H7 (cell line): Measurements from ENCODE around the gene ASS1. TPM values are rescaled to one million over a fixed set of nuclear protein-coding genes. Genes with fewer than 3 reads are reported as not detected.

Experiments used
- DNase-seq: peaks from one replicate; pipeline ENCODE4 v3.0.0; 2012
- H3K27me3 ChIP-seq: 2 replicates; pipeline ENCODE4 v1.6.0; 2011; ENCODE audit warnings: mild to moderate bottlenecking, low read length; ENCODE audit not compliant: control insufficient read depth, insufficient read depth
- H3K36me3 ChIP-seq: replicated peaks from 2 replicates; pipeline ENCODE4 v1.5.1; 2011; ENCODE audit warnings: low read length; ENCODE audit not compliant: control insufficient read depth, insufficient read depth
- H3K4me3 ChIP-seq: 2 replicates; pipeline ENCODE4 v1.5.1; 2011; ENCODE audit warnings: low read depth, mild to moderate bottlenecking, control low read depth, low read length, moderate library complexity; ENCODE audit not compliant: insufficient read depth
- total RNA-seq: library from RNA; depleted of rRNA; stranded (reverse); fragments of >200 nt; shearing (Covaris generic); gene quantifications from 2 replicates; pipeline ENCODE4 v1.2.3, GENCODE V29; 2014

The ASS1 gene
- total RNA-seq, 1 experiment from 2014 or later = 77.0 TPM

DNA sequence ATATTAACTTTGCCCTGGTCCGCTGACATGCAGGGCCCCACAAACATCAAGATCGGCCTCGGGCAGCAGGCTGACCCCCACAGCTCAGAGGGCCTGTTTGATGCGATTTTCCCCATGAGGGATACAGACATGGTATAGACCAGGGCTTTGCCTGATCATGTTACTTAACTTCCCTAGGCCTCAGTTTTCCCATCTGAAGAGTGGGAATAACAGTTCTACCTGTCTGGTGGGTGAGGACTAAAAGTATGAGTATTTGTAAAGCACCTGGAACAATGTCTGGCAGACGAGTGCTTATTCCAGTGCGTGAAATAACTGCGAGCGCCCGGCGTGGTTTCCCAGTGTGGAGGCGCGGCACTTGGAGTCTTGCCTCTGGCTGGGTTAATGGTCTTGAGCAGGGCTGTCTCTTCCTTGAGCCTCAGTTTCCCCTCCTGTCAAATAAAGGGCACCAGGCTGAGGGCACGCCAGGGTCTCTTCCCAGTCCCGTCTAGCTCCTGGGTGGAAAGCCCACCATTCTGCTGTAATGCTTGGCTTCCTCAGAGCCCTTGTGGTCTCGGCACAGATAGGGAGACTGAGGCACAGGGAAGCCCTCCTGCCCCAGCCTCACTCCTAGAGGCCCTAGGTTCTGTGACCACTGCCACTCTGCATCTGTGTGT lies 47.2 kb downstream of the ASS1 start:
- DNase-seq = no peak
- no peak overlapping the region for H3K4me3 ChIP-seq
- no peaks in the 10 kb centered on the region for H3K27me3 ChIP-seq
- no peaks in the 10 kb centered on the region; the same call in none of the 2 replicates for H3K36me3 ChIP-seq

DNA sequence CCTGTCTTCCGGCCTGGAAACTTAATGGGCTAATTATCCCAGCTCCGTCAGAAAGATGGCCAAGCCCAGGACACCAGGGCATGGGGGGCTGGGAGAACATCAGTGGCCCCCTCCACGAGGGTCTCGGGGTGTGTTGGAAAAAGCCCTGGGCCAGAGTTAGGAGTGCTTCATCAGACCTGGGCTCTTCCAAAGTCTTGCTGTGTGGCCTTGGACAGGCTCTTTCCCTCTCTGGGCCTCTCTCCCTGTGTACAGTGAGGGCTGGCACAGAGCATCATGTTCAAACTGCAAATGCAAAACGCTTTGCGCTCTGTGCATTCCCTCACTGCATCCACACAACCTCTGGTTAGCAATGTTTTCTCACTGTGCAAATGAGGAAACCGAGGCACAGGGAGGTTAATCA lies 48.3 kb downstream of the ASS1 start:
- Histone ChIP-seq H3K4me3 (no peak overlapping the region), H3K36me3 (no peaks in the 10 kb centered on the region; the same call in none of the 2 replicates), H3K27me3 (no peaks in the 10 kb centered on the region)
- no peak for DNase-seq

DNA sequence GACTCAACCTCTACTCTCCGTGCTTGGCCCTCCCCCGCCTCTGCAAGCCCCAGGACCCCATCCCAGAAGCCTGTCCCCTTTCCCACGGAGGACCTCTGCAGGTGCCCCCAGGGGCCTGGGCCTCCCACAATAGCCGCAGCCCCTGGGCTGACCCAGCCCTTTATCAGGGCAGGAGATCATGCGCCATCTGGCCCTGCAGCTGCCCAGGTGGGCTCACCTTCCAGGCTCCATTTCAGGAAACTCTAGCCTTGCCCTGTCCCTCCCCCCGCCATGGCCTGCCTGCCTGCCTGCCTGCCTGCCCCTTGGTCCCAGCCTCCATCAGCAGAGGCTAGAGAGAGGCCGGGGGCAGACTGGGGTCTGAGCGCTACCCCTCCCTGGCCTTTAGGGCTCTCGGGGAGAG lies 48.7 kb downstream of the ASS1 start:
- DNase-seq = no peak
- H3K4me3 ChIP-seq = no peak overlapping the region
- no peaks in the 10 kb centered on the region for H3K27me3 ChIP-seq
- H3K36me3 ChIP-seq = no peaks in the 10 kb centered on the region; the same call in none of the 2 replicates

DNA sequence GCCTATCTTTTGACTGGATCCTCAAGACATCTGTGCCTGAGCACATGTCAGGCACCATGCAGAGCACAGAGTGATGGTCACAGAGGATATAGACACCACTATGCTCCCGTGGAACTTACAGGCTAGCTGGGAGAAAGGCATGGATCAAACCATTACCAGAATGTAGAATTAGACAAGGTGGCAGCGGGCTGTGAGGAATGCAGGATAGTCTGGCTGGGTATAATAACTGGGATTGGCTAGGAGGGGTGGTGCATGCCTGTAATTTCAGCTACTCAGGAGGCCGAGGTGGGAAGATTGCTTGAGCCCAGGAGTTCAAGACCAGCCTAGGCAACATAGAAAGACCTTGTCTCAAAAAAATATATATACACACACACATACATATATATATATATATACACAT lies 50.3 kb downstream of the ASS1 start:
- Histone ChIP-seq H3K4me3 (no peak overlapping the region), H3K36me3 (peaks cover 2% of the 10 kb centered on the region), H3K27me3 (no peaks in the 10 kb centered on the region)
- no peak for DNase-seq

DNA sequence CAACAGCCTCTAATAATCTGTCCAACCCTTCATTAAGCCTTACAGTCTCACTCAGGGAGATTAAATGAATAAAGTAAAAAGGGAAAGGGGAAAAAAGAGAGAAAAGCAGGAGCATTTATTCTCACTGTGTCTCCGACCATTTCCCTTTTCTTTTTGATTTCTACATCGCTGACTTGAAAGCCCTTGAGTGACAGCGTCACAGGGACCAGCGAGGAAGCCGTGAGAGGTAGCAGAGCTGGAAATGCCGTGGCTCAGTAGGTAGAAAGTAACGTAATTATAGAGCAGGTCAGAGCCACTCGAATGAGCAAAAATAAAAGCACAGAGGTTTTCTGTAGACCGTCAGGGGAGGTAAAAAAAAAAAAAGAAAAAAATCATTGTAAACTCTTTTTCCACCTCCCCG lies 52.4 kb downstream of the ASS1 start:
- Histone ChIP-seq H3K27me3 (no peaks in the 10 kb centered on the region), H3K36me3 (peaks cover 2% of the 10 kb centered on the region)

DNA sequence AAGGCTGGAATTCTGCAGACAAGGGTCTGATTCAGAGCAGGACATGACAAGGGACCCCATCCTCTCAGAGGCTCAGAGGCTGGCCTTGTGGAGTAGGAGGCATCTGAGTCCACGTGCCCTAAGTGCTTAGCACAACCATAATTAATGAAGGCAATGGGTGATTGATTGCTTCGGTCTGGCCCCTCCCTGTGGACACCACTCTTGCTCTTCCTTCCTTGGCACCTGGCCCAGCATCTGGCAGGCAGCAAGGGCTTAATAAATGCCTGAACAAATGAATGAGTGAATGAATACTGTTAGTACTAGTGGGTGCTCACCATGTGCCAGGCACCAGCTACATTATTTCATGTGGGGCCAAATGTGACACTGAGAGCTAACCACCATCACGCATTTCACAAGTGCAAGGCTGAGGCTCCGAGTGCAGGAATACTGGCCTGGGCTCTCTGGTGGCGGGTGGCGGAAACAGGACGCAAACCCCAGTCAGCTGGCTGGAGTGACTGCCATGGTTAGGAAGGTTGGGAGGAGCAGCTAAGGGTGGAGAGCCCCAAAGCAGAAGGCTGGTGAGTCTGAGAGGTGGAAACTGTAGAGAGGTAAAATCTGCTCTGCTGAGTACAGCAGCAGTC lies 53.6 kb downstream of the ASS1 start:
- Histone ChIP-seq H3K36me3 (peaks cover 2% of the 10 kb centered on the region), H3K4me3 (no peak overlapping the region), H3K27me3 (no peaks in the 10 kb centered on the region)
- no peak for DNase-seq

More for the DNA sequence above, 52.4 kb downstream of the ASS1 start:
- no peak overlapping the region for H3K4me3 ChIP-seq
- no peak for DNase-seq

DNA sequence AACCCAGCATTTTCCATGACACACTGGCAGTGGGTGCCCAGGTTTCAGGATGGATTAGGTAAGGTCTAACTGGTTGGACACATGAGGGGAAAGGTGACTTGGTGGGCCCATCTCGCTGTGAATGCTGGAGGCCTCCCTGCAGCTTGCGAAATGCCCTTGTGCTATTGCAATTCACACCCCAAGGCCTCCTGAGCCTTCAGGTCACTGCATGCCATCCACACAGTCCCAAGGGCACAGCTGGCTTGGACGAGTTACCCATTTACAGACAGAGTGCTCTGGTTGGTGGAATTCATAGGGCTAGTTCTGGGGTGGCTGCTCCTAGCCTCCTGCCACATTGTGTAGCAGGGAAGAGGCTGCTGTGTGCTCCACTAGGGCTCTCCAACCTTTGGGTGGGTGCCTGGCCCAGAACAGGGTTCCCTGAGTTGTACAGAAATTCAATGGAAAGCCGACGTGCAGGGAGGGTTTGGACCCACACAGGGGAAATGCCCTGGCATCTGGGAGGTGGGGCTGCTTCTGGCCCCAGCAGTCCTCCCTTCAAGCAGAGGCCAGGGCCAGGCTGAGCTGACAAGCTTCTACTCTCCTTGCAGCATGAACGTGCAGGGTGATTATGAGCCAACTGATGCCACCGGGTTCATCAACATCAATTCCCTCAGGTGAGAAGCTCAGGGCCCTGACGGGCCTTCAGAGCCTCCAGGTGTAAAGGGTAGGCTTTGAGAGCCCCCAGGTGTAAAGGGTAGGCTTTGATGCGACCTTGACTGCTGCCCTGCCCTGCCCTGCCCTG lies 54.3 kb downstream of the ASS1 start:
- no peak overlapping the region for H3K4me3 ChIP-seq
- no peak for DNase-seq
- no peaks in the 10 kb centered on the region for H3K27me3 ChIP-seq
- peaks cover 2% of the 10 kb centered on the region for H3K36me3 ChIP-seq

DNA sequence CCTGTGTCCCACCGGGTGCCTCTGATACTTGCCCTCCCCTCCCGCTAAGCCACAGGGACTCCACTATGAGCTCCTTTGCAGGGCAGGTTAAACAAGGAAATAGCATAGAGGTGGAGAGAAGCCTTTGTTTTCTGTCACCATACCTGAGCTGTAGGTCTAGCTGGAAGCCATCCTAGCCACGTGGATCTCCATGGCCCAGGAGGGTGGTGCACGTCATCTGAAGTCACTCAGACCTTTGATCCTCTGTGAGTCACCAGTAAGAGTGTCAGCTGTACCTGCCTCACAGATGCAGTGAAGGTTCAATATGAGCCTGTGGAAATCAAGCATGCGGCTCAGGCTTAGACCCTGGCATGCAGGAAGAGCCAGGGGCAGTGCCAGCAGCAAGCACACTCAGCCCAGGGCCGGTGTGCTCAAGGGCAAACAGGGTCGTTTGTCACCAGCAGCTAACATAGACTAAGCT lies 55.1 kb downstream of the ASS1 start:
- Histone ChIP-seq H3K4me3 (no peak overlapping the region), H3K27me3 (no peaks in the 10 kb centered on the region), H3K36me3 (peaks cover 2% of the 10 kb centered on the region)
- no peak for DNase-seq

DNA sequence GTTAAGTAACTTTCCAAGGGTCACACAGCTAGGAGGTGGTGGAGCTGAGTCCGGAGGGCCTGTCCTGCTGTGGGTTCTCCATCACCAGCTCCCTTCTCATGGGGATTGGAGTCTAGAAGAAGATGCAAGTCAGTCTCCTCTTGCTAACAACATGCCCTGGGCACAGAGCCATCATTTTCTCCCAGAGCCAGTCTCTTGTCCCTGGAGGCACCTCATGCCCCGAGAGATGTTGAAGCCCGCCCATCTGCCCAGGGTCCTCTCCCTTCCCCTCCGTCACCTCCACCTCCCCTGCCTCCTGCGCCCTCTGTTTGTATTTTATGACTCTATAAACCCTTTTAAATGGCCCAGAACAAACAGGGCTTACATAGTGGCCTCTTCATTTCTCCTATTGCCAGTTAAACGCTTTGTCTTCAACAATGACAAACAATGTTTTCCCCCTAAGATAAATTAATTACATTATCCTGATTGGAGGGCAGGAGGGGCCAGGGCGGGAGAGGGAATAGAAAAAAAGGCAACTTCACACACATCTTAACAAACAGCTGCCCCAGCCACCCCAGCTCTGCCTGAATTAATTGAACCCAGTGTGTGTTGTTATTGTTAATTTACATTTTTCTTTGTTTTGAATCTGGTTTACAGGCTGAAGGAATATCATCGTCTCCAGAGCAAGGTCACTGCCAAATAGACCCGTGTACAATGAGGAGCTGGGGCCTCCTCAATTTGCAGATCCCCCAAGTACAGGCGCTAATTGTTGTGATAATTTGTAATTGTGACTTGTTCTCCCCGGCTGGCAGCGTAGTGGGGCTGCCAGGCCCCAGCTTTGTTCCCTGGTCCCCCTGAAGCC lies 55.8 kb downstream of the ASS1 start:
- Histone ChIP-seq H3K27me3 (no peaks in the 10 kb centered on the region), H3K36me3 (peaks cover 2% of the 10 kb centered on the region), H3K4me3 (no peak overlapping the region)
- no peak for DNase-seq

DNA sequence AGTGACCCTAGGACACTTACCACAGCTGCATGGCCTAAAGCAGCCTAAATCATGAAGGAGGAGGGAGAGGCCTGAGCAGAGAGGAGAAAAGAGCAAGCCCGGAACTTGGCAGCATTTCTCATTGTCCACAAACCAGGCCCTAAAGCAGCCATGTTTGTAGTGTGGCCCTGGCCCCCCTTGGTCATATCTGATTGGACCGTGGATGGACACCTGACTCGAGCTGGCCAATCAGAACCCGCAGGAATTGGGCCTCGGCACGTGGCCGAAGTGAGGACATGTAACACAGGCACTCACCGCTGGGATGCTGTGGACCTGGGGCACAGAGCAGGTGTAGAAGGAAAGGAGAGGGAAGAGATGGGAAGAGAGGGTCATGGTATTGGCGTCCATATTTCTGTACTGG lies 56.9 kb downstream of the ASS1 start:
- H3K4me3 ChIP-seq = no peak overlapping the region
- H3K27me3 ChIP-seq = no peaks in the 10 kb centered on the region
- no peak for DNase-seq
- peaks cover 2% of the 10 kb centered on the region; the same call in 1 of the 2 replicates for H3K36me3 ChIP-seq

DNA sequence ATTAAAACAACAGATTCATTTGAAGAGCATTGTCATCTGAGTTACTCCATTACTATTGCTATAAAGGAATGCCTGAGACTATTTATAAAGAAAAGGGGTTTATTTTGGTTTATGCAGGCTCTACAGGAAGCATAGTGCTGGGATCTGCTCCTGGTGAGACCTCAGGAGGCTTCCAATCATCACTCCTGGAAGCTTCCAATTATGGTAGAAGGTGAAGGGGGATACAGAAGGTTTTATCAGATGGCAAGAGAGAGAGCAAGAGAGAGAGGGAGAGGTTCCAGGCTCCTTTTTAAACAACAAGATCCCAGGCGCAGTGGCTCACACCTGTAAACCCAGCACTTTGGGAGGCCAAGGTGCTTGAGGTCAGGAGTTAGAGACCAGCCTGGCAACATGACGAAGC lies 63.5 kb downstream of the ASS1 start:
- Histone ChIP-seq H3K36me3 (no peaks in the 10 kb centered on the region), H3K4me3 (no peak overlapping the region)
- no peak for DNase-seq

DNA sequence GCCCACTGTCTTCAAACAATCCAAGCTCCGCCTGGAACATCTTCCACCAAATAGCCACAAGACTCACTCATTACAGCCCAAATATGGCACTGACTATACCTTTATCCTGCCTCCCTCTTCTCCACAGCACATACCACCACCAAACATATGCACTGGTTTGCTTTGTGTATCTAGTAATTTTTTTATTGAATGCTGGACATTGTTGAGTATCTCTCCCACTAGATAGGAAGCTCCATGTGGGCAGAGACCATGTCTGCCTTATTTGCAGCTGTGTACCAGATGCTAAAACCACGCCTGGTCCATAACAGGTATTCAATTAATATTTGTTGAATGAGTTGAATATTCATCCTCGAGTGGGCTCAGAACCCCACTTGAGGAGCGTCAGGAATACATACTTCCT lies 67.4 kb downstream of the ASS1 start:
- Histone ChIP-seq H3K36me3 (no peaks in the 10 kb centered on the region), H3K4me3 (no peak overlapping the region), H3K27me3 (no peaks in the 10 kb centered on the region)
- DNase-seq = no peak

More for the DNA sequence above, 63.5 kb downstream of the ASS1 start:
- no peaks in the 10 kb centered on the region for H3K27me3 ChIP-seq

DNA sequence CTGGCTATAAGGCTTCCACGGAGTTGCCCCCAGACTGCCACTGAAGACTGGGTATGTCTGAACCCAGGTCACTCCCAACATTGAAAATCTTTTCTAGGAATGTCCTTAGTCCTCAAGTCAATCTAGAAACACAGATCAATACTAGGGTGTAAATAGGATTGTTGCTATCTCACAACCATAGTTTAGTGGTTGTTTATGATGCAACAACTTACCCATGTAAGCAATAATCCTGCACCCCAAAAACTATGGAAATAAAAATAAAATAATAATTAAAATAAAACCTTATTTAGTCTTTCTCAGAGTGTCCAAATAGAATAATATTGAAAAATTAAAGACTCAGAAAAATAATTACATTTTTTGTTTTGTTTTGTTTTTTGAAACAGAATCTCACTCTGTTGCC lies 68.3 kb downstream of the ASS1 start:
- Histone ChIP-seq H3K27me3 (no peaks in the 10 kb centered on the region), H3K4me3 (no peak overlapping the region)
- DNase-seq = no peak

DNA sequence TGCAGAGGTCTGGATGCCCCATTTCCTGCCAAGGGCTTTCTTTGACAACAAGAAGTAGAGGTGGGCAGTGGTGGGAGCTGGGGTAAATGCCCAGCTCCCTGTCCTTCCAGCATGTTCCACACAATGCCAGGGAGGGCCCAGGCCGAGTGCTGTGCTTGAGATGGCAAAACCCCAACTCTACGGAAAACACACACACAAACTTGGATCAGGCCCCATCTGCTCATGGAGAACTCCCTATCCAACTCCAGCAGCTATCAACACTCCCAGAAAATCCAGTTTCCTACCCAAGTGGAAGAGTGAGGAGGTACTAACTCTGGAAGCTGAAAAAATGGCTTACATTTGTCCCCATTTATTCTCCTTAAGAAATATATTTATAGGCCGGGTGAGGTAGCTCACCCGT lies 73.5 kb downstream of the ASS1 start:
- no peak overlapping the region for H3K4me3 ChIP-seq
- H3K36me3 ChIP-seq = no peaks in the 10 kb centered on the region
- no peaks in the 10 kb centered on the region for H3K27me3 ChIP-seq
- no peak for DNase-seq

More for the DNA sequence above, 68.3 kb downstream of the ASS1 start:
- H3K36me3 ChIP-seq = no peaks in the 10 kb centered on the region
